Stimulated activated CD4-positive, alpha-beta T cell treated with anti-CD3 and anti-CD28 coated beads, Interleukin-4, amount 100 ng/mL, for 4 hours (primary cell): Measurements from ENCODE around the gene AKAP6.

ENCODE experiments used
- DNase-seq, 2 experiments: peaks; one replicate each; pipeline ENCODE4 v3.0.0-alpha.2; 2020

The AKAP6 gene

GRCh38 chr14:32594766-32595165 lies 265.7 kb downstream of the AKAP6 start:
- no peak for DNase-seq

- DNase-seq = no peak
Measured at GRCh38 chr14:32595497-32595896, 266.4 kb downstream of the AKAP6 start.

- DNase-seq = no peak
Measured at GRCh38 chr14:32596390-32596789, 267.3 kb downstream of the AKAP6 start.

- DNase-seq = no peak
Measured at GRCh38 chr14:32597771-32598170, 268.7 kb downstream of the AKAP6 start.

DNA sequence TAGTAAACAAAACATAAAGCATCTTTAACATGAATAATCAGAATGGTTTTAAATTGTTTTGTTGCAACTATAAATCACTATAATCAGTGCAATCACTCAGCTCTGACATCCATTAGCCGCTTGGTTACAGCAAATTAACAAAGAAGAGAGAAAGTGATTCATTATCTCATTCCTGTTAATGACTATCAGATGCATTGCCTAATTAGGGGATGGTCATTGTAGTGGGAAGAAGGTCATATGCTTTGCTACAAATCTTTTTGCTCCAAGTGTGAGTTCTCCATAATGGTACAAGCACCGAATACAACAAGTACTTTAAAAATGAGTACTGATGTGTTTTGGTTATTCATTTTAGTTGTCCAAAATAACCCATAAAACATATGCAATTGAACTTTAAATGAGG lies 272.0 kb downstream of the AKAP6 start:
- DNase-seq = no peak

DNA sequence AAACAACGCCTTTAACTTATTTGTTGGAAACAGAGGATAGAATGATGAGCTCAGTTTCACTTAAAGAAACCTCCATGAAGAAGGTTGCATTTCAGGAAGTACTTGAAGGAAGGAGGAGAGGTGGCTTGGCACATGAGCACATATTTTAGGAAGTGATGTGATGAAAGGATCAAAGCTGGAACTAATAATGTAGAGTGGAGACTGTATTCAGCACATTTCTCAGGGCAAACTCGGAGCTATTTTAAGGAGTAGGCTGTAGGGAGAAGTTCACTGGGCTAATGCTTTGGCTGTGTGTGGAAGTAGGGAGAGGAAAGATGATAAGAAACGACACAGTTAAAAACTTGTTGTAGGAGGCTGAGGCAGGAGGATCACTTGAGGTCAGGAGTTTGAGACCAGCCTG lies 272.8 kb downstream of the AKAP6 start:
- DNase-seq = no peak

- DNase-seq = no peak
Measured at GRCh38 chr14:32602699-32603098, 273.6 kb downstream of the AKAP6 start.

DNA sequence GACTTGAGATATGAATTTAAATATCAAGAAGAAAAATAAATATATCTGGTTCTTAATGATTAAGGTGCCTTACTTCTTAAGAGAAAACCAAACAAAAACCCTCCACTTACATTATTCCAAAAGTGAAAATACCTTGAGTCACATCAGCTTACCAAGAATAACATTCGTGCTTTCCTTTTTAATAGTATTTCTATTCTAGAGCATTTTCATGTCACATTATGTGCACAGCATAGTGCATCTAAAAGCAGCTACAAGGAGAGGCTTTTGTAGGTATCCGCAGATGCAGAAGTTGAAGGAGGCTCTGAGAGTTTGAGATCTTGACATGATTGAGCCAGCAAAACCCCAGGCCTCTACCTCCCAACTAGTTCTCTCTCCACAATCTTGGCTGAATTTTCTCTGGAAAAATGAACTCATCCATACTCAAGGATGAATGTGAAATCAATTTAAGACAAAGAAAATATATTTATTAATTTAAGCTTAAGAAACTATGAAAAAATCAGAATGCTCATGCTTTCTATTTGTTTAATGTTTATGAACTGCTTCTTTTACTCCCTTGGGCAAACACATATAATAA lies 275.0 kb downstream of the AKAP6 start:
- DNase-seq = no peak

GRCh38 chr14:32606301-32606700 lies 277.2 kb downstream of the AKAP6 start:
- no peak for DNase-seq

GRCh38 chr14:32607399-32607798 lies 278.3 kb downstream of the AKAP6 start:
- DNase-seq = no peak

- DNase-seq = no peak
Measured at GRCh38 chr14:32608857-32609256, 279.8 kb downstream of the AKAP6 start.

DNA sequence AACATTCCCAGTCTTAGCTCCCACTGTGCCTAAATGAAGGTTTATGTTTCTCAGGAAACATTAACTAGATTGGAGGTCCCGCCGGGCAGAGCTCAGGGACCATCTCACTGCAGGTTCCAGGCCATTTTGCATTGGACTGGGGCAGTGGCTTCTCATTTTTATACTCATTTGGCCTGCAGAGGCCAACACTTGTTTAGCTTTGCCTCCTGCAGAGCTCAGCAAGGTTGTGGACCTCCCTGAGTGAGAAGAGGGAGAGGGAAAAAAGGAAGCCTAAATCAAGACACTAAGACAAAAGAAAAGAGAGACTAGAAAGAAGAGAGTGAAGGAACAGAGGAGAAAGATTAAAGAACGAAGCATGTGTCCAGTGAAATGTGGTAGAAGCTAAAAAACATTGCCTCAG lies 280.3 kb downstream of the AKAP6 start:
- no peak for DNase-seq

GRCh38 chr14:32611752-32612151 lies 282.7 kb downstream of the AKAP6 start:
- no peak for DNase-seq

DNA sequence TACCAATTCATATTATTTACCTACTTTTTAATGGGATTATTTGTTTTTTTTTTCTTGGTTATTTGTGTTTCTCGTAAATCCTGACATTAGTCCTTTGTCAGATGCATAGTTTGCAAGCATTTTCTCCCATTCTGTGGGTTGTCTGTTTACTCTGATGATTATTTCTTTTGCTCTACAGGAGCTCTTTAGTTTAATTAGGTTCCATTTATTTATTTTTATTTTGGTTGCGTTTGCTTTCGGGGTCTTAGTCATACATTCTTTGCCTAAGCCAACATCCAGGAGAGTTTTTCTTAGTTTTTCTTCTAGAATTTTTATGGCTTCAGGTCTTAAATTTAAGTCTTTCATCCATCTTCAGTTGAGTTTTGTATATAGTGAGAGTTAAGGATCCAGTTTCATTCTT lies 289.9 kb downstream of the AKAP6 start:
- DNase-seq = no peak

DNA sequence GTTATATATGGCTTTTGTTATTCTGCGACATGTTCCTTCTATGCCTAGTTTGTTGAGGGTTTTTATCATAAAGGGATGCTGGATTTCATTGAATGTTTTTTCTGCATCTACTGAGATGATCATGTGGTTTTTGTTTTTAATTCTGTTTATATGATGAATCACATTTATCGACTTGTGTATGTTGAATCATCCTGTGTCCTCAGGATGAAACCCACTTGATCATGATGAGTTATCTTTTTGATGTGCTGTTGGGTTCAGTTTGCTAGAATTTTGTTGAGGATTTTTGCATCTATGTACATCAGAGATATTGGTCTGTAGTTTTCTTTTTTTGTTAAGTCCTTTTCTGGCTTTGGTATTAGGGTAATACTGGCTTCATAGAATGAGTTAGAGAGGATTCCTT lies 291.2 kb downstream of the AKAP6 start:
- no peak for DNase-seq

DNA sequence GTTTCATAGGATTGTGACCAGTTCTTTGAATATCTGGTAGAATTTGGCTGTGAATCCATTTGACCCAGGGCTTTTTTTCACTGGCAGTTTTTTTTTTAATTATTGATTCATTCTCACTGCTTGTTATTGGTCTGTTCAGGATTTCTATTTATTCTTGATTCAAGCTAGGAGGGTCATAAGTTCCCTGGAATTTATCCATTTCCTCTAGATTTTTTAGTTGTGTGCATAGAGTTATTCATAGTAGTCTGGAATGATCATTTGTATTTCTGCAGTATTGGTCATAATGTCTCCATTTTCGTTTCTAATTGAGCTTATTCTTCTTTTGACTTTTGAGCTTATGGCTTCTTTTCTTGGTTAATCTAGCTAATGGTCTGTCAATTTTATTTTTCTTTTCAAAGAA lies 291.6 kb downstream of the AKAP6 start:
- no peak for DNase-seq

- DNase-seq = no peak
Measured at GRCh38 chr14:32621585-32621984, 292.5 kb downstream of the AKAP6 start.

GRCh38 chr14:32622742-32623141 lies 293.6 kb downstream of the AKAP6 start:
- DNase-seq = no peak

DNA sequence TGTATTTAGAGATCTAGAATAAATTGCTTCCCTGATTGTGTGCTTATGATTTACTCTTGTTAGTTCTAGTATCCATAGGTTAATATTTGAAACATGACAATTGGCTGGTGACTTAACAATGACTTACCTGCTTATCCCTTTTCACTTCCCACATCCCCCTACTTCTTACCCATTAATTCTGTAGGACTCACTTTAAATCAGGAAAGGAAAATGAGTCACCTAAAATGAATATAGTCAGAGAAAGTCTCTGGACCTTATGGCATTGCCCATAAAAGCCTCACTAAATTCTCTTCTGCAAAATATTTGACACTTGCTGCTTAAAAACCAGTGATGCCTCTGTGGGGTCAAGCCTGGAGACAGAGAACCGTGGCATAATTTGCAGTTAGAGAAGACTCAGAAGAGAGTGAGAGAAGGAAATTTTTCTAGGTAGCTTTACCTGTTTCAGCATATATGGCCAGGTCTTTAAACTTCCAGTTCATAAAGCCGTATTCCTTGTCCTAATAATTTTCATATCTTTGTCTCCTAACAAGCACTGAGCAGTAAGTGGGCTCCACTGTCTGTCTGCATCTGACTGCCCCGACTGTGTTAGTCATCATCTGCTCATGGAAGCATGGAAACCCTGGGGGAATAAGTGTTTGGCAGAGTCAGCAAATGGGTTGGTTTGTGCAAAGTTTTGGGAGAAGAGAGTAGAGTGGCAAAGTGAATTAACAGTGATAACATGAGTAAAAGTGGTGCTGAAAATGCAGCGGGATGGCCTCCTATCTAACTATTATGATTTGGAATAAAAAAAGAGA lies 294.4 kb downstream of the AKAP6 start:
- DNase-seq = no peak

DNA sequence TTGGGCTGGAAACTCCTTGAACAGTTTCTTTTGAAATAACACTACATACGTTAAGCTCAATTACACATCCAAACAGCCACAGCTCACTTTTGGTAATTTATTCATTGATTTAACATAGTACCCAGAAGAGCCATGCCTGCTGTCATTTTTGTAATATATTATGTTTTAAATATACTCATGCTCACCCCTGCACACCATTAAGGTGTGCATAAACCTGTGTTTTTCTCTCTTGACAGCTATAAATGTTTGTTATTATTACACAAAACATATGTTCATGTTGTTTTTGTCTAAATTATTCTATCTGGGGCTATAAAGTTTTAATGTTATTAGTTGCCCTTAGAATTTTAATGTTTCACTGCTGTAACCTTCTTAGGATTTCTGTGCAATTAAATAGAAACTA lies 296.1 kb downstream of the AKAP6 start:
- no peak for DNase-seq

GRCh38 chr14:32627545-32628298 lies 298.6 kb downstream of the AKAP6 start:
- DNase-seq = no peak

GRCh38 chr14:32629236-32629635 lies 300.1 kb downstream of the AKAP6 start:
- DNase-seq = no peak

DNA sequence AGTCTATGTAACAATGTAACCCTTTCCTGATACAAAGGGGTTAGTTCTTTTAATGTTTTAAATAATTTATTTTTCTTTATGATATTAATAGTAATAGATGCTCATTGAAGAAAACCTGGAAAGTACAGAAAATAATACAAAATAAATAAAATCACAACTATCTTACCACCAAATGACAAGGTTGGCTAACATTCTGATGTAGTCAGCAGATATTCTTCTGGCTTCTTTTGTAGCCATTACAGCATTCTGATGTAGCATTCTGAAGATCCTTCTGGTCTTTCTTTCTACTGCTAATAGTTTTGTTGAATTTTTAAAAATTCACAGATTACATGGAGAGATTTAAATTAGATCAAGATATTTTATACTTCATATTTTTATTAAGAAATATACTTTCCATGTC lies 301.6 kb downstream of the AKAP6 start:
- DNase-seq = no peak

- no peak for DNase-seq
Measured at GRCh38 chr14:32633224-32633859, 304.2 kb downstream of the AKAP6 start.
